ENCODE results near the gene TSC22D4. TPM values are rescaled to one million over a fixed set of nuclear protein-coding genes. Genes with fewer than 3 reads are reported as not detected.
A peak's percentile ranks its signal among the peaks of the same experiment; 100 is the strongest.

Gene TSC22D4
- total and polyA plus RNA-seq, 9 of the 15 experiments (the other 6 are each of a cell fraction or from before 2014, with no cell fraction given), result 0.37 to 107 (median 28.7) TPM

DNA sequence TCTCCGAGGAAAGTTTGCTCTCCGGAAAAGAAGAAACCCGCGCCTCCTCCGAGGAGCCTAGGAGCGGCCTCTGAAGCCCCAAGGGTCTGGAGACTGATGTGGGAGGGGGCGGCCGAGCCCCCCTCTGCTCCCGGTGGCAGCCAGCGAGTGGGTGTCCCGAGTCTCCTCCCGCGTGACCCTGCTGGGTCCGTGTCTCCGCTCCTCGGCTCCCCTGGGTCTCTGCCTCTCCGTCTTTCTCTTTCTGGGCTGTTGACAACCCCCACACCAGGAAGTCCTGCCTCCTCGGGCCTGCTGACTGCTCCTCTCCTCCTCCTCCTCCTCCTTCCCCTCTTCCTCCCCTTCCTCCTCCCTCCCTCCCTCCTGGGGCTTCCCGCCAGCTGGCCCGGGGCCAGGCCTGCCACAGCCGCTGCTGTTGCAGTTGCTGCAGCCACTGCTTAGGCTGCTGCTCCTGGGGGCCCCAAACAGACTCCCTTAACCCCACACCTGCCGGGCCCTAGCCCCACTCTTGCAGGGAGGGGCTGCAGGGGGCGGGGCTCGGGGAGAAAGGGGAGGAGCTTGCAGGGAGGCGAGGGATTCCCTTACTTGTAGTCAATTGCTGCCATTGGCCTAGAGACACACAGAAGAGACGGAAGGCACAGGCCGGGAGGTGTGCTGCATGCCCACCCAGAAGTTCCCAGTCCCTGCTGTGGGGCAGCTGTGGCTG, at the start of gene TSC22D4 (continued):
- TF ChIP-seq SETDB1 (IDR thresholded peaks at IDR 0.05; ENCODE audit: low read length), result no peak
- TF ChIP-seq NFRKB (IDR thresholded peaks at IDR 0.05; ENCODE audit: low read depth), result no peak; the same call in 1 of the 2 replicates
- TF ChIP-seq HBP1 (CRISPR knock-in tag; IDR thresholded peaks at IDR 0.05), result 0 out of 2 replicates have a peak, but pooled peaks have one; percentile 50
- no peak for TF ChIP-seq JUNB (CRISPR knock-in tag; conservative IDR thresholded peaks at IDR 0.05)
- TF ChIP-seq ZNF23 (CRISPR knock-in tag; IDR thresholded peaks at IDR 0.05), result no peak
- TF ChIP-seq, protein P1, sequence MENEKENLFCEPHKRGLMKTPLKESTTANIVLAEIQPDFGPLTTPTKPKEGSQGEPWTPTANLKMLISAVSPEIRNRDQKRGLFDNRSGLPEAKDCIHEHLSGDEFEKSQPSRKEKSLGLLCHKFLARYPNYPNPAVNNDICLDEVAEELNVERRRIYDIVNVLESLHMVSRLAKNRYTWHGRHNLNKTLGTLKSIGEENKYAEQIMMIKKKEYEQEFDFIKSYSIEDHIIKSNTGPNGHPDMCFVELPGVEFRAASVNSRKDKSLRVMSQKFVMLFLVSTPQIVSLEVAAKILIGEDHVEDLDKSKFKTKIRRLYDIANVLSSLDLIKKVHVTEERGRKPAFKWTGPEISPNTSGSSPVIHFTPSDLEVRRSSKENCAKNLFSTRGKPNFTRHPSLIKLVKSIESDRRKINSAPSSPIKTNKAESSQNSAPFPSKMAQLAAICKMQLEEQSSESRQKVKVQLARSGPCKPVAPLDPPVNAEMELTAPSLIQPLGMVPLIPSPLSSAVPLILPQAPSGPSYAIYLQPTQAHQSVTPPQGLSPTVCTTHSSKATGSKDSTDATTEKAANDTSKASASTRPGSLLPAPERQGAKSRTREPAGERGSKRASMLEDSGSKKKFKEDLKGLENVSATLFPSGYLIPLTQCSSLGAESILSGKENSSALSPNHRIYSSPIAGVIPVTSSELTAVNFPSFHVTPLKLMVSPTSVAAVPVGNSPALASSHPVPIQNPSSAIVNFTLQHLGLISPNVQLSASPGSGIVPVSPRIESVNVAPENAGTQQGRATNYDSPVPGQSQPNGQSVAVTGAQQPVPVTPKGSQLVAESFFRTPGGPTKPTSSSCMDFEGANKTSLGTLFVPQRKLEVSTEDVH (IDR thresholded peaks at IDR 0.05; ENCODE audit: low read depth, partially characterized antibody), result peak; percentile 83
- TF ChIP-seq, protein P2, sequence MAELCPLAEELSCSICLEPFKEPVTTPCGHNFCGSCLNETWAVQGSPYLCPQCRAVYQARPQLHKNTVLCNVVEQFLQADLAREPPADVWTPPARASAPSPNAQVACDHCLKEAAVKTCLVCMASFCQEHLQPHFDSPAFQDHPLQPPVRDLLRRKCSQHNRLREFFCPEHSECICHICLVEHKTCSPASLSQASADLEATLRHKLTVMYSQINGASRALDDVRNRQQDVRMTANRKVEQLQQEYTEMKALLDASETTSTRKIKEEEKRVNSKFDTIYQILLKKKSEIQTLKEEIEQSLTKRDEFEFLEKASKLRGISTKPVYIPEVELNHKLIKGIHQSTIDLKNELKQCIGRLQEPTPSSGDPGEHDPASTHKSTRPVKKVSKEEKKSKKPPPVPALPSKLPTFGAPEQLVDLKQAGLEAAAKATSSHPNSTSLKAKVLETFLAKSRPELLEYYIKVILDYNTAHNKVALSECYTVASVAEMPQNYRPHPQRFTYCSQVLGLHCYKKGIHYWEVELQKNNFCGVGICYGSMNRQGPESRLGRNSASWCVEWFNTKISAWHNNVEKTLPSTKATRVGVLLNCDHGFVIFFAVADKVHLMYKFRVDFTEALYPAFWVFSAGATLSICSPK (IDR thresholded peaks at IDR 0.05; ENCODE audit: borderline replicate concordance), result no peak
- peak; percentile 100 for TF ChIP-seq MCM2 (IDR thresholded peaks at IDR 0.05; ENCODE audit: low read depth)
- TF ChIP-seq KAT8 (IDR thresholded peaks at IDR 0.05; ENCODE audit: low read depth), result no peak
- TF ChIP-seq SUPT5H (IDR thresholded peaks at IDR 0.05), result peak; percentile 90
- TF ChIP-seq CTBP1 (IDR thresholded peaks at IDR 0.05; ENCODE audit: borderline replicate concordance), result peak; percentile 84
- peak; percentile 40 for TF ChIP-seq ZFP36 (IDR thresholded peaks at IDR 0.05; ENCODE audit: low read depth, low read length, partially characterized antibody)
- peak; percentile 61 for TF ChIP-seq ASH1L (IDR thresholded peaks at IDR 0.05; ENCODE audit: borderline replicate concordance, low read depth, partially characterized antibody)
- TF ChIP-seq NR0B1 (IDR thresholded peaks at IDR 0.05; ENCODE audit: partially characterized antibody), result no peak
- no peak for TF ChIP-seq PYGO2 (tag; IDR thresholded peaks at IDR 0.05)
- TF ChIP-seq ZFP91 (CRISPR knock-in tag; IDR thresholded peaks at IDR 0.05), result 0 out of 2 replicates have a peak, but pooled peaks have one; percentile 28
- TF ChIP-seq, protein P3, sequence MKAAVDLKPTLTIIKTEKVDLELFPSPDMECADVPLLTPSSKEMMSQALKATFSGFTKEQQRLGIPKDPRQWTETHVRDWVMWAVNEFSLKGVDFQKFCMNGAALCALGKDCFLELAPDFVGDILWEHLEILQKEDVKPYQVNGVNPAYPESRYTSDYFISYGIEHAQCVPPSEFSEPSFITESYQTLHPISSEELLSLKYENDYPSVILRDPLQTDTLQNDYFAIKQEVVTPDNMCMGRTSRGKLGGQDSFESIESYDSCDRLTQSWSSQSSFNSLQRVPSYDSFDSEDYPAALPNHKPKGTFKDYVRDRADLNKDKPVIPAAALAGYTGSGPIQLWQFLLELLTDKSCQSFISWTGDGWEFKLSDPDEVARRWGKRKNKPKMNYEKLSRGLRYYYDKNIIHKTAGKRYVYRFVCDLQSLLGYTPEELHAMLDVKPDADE (conservative IDR thresholded peaks at IDR 0.05; ENCODE audit: control insufficient read depth, low read depth, low read length), result peak; percentile 81

All from K562 (cell line).